Measurements from ENCODE around the gene NUDT1.
A peak's percentile ranks its signal among the peaks of the same experiment; 100 is the strongest.

GRCh38 chr7:2232766-2233520 is 9.1 kb upstream of the NUDT1 start, which contains the start of gene MAD1L1:
- TF ChIP-seq POLR2AphosphoS5 (IDR thresholded peaks at IDR 0.05; ENCODE audit: low read depth, low read length) = peak; percentile 90
- TF ChIP-seq EZH2 (IDR thresholded peaks at IDR 0.05) = no peak
- no peak for TF ChIP-seq ATF3 (IDR thresholded peaks at IDR 0.05)
- no peak; the same call in 1 of the 2 replicates for TF ChIP-seq CBX3 (IDR thresholded peaks at IDR 0.05; ENCODE audit: low read depth)
- no peak for TF ChIP-seq CTCF (IDR thresholded peaks at IDR 0.05 in 2 of 3, conservative IDR thresholded peaks at IDR 0.05 in 1 of 3; ENCODE audit: borderline replicate concordance in 1 of 3, insufficient read depth in 1 of 3, low read depth in 2 of 3, low read length in 2 of 3)
- TF ChIP-seq EZH2phosphoT487 (IDR thresholded peaks at IDR 0.05; ENCODE audit: borderline replicate concordance) = no peak
